Measurements from ENCODE around the gene COPZ2.
"Not testable (repeated sequence)": the region's sequence is repeated elsewhere in the genome, so short reads cannot be mapped to it uniquely, and the experiment has no call there.

COPZ2 gene

DNA sequence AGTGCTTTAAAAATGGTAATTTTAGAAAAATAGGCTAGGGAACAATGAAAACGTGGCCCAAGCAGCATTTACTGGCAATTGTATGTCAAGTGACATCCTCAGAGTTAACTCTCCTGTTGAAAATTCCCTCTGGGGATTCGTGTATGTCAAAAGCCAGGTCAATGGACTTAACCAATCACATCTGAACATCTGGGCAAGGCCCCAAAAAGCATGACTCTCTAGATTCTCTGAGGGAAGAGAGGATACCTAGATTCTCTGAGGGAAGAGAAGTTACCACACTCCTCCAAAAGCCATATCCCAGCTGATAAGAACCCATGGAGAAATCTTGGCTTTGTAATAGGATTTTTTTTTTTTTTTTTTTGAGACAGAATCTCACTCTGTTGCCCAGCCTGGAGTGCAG, 34.1 kb upstream of the COPZ2 start:
- DNase-seq (ENCODE audit: low read depth) = no peak
- TF ChIP-seq, protein P1, sequence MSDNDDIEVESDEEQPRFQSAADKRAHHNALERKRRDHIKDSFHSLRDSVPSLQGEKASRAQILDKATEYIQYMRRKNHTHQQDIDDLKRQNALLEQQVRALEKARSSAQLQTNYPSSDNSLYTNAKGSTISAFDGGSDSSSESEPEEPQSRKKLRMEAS (IDR thresholded peaks at IDR 0.05; ENCODE audit: low read depth, low read length) = no peak
- TF ChIP-seq, protein P2, sequence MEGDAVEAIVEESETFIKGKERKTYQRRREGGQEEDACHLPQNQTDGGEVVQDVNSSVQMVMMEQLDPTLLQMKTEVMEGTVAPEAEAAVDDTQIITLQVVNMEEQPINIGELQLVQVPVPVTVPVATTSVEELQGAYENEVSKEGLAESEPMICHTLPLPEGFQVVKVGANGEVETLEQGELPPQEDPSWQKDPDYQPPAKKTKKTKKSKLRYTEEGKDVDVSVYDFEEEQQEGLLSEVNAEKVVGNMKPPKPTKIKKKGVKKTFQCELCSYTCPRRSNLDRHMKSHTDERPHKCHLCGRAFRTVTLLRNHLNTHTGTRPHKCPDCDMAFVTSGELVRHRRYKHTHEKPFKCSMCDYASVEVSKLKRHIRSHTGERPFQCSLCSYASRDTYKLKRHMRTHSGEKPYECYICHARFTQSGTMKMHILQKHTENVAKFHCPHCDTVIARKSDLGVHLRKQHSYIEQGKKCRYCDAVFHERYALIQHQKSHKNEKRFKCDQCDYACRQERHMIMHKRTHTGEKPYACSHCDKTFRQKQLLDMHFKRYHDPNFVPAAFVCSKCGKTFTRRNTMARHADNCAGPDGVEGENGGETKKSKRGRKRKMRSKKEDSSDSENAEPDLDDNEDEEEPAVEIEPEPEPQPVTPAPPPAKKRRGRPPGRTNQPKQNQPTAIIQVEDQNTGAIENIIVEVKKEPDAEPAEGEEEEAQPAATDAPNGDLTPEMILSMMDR (IDR thresholded peaks at IDR 0.05; ENCODE audit: low read depth, low read length) = no peak
- TF ChIP-seq MYC (IDR thresholded peaks at IDR 0.05; ENCODE audit: low read depth, low read length) (no peak), POLR2A (IDR thresholded peaks at IDR 0.05; ENCODE audit: extremely low read depth, insufficient read length) (no peak)
- H3K4me3 ChIP-seq (ENCODE audit: low read depth, low read length) = no peak overlapping the region

DNA sequence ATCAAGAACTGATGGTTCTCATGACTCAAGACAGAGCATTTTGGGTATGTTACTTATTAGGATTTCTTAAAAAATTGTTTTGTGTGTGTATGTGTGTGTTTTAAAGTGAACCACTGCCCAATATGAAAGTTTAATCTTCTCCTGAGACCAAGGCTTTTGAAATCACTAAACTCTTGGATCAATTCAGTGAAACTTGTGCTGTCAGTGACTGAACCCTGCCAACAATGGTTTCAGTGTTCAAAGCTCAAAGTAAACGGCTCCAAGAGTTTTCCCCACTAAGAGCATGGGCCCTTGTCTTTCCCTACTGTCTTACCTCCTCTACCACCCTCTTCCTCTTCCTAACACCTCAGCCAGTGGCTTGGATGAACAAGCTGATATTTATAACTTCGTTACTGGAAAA, 32.6 kb upstream of the COPZ2 start:
- H3K4me3 ChIP-seq (ENCODE audit: low read depth, low read length) = no peak overlapping the region
- DNase-seq (ENCODE audit: low read depth) = no peak
- TF ChIP-seq, protein P2 (IDR thresholded peaks at IDR 0.05; ENCODE audit: low read depth, low read length) = no peak

DNA sequence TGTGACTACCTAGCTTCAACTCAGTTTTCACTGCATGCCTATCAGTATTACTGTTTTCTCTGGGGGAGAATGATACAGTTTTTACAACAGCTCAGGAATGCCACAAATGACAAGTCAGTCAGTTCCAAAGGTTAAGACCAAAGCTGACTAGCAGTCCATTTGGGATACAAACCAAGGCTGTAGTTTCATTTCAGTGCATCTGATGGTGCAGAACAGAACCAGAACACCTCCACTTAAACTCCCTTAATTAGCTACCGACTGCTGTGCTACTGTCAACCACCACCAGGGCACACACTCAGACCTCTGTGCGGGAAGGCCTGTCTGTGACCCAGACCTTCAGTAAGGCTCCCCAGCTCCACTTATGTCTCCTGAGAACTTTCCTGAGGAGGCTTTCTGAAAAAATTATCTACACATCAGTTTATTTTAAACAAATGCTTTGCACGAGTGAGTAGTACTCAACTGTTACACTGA, 30.9 kb upstream of the COPZ2 start:
- TF ChIP-seq, protein P1 (IDR thresholded peaks at IDR 0.05; ENCODE audit: low read depth, low read length) = no peak
- TF ChIP-seq MYC (IDR thresholded peaks at IDR 0.05; ENCODE audit: low read depth, low read length) = no peak
- TF ChIP-seq, protein P2 (IDR thresholded peaks at IDR 0.05; ENCODE audit: low read depth, low read length) = peak; percentile 20
- TF ChIP-seq POLR2A (IDR thresholded peaks at IDR 0.05; ENCODE audit: extremely low read depth, insufficient read length) = no peak
- H3K4me3 ChIP-seq (ENCODE audit: low read depth, low read length) = no peak overlapping the region
- peak; percentile 21 for DNase-seq (ENCODE audit: low read depth)

DNA sequence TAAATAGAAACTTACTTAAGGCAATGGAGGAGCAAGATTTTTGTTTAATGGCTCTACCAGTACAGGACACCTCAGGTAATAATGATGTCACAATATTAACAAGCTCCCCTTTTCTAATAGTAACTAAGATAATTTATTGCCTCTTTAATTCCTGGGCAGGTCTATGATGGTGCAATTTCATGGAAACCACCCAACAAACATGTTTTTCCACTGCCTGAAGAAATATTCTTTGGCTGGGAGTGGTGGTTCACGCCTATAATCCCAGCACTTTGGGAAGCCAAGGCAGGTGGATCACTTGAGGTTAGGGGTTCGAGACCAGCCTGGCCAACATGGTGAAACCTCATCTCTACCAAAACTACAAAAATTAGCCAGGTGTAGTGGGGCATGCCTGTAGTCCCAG, 30.2 kb upstream of the COPZ2 start:
- not testable (repeated sequence) for DNase-seq (ENCODE audit: low read depth); H3K4me3 ChIP-seq (ENCODE audit: low read depth, low read length)

DNA sequence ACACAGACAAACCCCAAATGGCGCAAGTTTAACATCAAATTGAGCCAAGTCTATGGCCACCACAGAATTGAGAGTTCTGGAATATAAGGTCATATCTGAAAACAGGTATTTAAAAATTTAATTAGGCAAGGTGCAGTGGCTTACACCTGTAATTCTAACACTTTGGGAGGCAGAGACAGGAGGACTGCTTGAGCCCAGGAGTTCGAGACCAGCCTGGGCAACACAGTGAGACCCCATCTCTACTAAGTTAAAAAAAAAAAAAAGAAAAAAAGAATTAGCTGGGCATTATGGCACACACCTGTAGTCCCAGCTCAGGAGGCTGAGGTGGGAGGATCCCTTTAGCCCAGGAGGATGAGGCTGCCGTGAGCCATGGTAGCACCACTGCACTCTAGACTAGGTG, 29.6 kb upstream of the COPZ2 start:
- no peak for DNase-seq (ENCODE audit: low read depth)
- no peak overlapping the region for H3K4me3 ChIP-seq (ENCODE audit: low read depth, low read length)
- TF ChIP-seq, protein P2 (IDR thresholded peaks at IDR 0.05; ENCODE audit: low read depth, low read length) = no peak
- TF ChIP-seq POLR2A (IDR thresholded peaks at IDR 0.05; ENCODE audit: extremely low read depth, insufficient read length) (no peak), MYC (IDR thresholded peaks at IDR 0.05; ENCODE audit: low read depth, low read length) (no peak)
- TF ChIP-seq, protein P1 (IDR thresholded peaks at IDR 0.05; ENCODE audit: low read depth, low read length) = no peak

DNA sequence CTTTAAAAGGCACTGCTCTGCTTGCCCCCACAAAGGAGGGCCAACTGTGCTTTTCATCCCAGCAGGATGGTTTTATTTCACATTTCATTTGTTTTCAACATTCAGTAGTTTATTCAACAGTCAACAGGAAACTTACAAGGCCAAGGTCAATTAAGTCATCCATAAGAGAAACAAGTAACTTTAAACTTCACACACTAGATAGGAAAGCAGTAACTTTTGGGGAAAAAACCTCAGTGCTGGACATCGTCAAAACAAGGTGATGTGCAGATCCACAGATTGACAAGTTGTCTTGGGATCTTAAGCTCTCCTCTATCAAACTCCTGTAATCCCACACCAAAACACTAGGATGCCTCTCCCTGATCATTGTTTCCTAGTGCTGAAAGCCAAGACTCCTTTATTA, 29.1 kb upstream of the COPZ2 start:
- DNase-seq (ENCODE audit: low read depth) = no peak
- TF ChIP-seq MYC (IDR thresholded peaks at IDR 0.05; ENCODE audit: low read depth, low read length) (no peak), POLR2A (IDR thresholded peaks at IDR 0.05; ENCODE audit: extremely low read depth, insufficient read length) (no peak)
- TF ChIP-seq, protein P1 (IDR thresholded peaks at IDR 0.05; ENCODE audit: low read depth, low read length) = no peak
- TF ChIP-seq, protein P2 (IDR thresholded peaks at IDR 0.05; ENCODE audit: low read depth, low read length) = no peak

More for the DNA sequence above, 29.1 kb upstream of the COPZ2 start:
- H3K4me3 ChIP-seq (ENCODE audit: low read depth, low read length) = no peak overlapping the region
